ENCODE measurements around the gene FCMR.
A peak's percentile ranks its signal among the peaks of the same experiment; 100 is the strongest.
"Not testable (repeated sequence)": the region's sequence is repeated elsewhere in the genome, so short reads cannot be mapped to it uniquely, and the experiment has no call there.

Gene FCMR

DNA sequence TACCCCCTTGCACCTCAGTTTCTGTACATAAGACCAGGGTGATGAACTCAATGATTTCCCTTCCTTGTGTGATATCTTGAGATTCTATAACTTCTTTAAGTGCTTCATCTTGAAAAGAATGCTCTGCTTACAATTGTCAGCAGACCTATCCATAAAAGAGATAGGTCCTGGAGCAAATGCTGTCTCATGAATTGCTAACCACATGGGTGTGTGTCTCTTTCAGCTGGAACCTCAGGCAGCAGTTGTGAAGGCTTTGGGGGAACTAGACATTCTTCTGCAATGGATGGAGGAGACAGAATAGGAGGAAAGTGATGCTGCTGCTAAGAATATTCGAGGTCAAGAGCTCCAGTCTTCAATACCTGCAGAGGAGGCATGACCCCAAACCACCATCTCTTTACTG is 53.5 kb downstream of the FCMR start:
- DNase-seq = no peak

DNA sequence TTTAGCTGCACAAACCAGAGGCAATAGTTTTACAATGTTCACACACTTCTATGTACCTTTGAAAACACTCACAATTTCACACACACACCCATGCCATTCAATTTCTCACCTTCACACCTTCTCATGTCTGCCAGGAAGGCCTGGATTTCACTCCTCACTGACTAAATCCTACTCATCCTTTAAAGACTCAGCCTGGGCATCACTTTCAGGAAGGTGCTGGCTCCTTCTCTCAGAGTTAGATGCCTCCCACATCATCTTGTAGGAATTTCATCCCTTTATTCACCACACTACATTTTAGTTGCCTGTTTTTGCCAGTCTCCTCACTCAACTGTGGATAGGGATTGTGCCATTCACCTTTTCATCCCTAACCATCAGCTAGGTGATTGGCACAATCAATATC is 54.0 kb downstream of the FCMR start:
- DNase-seq = no peak

DNA sequence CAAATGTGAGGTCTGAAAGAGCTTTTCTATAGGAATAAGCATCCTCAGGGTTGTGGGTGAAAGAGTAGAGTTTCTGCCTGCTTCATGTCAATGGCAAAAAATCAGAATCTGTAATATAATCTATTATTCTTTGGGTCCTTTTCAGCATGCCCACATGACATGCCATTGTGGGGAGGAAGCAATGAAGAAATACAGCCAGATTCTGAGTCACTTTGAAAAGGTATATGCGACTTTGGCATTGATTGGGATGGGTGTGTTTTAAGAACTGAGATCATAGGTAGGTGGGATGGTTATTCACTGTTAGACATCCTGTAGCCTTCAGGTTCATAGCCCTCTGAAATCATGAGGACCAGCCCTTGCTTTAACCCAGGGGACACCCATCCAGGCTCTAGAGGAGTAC is 54.5 kb downstream of the FCMR start:
- DNase-seq = no peak

DNA sequence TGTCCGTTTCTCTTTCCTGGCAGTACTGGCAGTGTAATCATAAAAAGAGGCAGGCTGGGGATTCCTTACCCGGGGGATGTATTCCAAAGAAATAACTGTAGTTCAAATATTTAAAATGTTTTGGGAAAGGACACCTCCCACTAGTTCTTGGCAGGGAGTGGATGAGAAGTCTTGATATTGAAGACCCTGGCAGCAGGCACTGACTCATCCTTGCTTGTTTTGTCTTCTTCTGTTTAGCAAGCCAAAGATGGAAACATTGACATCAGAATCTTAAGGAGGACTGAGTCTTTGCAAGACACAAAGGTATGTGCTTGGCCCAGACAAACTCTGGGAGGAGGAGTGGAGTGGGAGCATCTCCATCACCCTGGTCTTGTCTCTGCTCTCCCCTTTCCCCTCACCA is 55.7 kb downstream of the FCMR start:
- peak; percentile 22 for DNase-seq

DNA sequence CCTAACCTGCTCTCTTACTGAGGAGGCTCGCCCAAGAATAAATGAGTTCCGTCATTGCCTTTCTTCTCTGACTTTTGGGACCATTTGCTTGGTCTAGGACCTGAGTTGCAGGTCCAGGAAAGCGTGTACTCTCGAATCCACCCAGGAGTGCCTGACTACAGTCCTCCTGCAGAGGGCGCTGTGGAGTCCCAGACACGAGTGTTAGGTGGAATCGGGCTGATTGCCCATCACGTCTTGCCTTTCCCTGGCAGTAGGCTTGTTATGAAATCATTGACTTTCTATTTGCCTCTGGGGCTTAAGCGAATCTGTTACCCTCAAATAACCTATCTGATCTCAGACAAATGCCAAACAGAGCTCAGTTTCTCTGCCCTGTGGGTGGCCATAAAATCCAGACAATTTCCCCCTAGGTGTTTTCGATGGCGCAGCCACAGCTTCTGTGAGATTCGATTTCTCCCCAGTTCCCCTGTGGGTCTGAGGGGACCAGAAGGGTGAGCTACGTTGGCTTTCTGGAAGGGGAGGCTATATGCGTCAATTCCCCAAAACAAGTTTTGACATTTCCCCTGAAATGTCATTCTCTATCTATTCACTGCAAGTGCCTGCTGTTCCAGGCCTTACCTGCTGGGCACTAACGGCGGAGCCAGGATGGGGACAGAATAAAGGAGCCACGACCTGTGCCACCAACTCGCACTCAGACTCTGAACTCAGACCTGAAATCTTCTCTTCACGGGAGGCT is 56.6 kb downstream of the FCMR start, which contains the start of gene IL20:
Gene IL20, plus strand, starts transcription at position 685 of the 733 bp plus-strand sequence. CDS start 230 bp downstream, outside the sequence.
- DNase-seq = peak; percentile 86

DNA sequence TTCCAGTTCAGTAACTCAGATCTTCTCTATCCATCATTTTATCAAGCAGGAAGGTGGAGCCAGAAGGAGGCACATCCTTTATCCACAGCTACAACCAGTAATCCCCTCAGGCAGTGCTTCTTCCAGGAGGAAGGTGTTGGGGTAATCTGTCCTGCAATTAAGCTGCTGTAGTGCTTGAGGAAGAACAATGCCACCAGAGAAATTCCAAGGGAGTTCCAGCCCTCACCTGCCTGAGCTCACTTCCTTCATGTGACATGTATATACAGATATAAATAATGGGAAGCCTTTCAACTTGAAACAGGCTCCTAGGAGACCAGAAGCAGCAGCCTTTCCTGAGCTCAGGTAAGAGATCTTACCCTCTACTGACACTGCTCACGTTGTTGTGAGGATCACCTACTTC is 58.5 kb downstream of the FCMR start:
- DNase-seq = no peak

DNA sequence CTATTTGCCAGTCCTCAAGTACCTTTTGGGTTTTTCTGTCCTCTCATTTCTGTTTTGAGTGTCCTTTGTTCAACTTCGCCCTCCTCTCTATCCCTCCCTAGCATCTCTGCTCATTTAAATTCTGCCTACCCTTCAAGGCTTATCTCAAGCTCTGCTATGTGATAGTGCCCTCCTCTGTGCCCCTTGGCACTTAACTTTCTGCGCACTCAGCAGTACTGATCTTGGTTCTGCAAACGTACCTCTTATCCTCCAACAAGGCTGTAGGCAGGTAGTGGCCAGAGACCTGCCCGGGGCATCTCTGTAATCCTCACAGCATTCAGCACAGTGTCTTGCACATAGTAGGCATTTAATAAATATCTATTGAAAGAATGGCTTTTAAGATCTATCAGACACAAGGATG is 61.6 kb downstream of the FCMR start:
- no peak for DNase-seq

DNA sequence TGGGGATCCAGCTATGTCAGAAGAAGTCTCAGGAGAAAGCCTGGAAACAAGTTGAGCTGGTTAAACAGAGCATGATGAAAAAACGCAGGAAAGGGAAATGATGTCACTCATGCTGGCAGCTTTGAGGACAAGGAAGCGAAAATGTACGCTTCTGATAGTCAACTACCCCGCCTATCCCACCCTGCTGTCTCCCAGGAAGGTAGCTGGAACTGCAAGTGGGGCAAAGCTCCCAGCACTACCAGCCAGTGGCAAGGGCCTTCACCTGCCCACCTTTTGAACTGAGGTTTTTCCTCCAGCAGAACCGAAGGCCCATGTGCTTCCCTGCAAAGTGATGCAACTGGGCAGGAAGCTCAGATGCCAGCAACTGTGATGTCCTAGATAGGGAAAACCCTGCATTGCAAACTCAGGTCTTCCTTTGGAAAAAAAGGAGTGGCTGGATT is 62.6 kb downstream of the FCMR start:
- no peak for DNase-seq

DNA sequence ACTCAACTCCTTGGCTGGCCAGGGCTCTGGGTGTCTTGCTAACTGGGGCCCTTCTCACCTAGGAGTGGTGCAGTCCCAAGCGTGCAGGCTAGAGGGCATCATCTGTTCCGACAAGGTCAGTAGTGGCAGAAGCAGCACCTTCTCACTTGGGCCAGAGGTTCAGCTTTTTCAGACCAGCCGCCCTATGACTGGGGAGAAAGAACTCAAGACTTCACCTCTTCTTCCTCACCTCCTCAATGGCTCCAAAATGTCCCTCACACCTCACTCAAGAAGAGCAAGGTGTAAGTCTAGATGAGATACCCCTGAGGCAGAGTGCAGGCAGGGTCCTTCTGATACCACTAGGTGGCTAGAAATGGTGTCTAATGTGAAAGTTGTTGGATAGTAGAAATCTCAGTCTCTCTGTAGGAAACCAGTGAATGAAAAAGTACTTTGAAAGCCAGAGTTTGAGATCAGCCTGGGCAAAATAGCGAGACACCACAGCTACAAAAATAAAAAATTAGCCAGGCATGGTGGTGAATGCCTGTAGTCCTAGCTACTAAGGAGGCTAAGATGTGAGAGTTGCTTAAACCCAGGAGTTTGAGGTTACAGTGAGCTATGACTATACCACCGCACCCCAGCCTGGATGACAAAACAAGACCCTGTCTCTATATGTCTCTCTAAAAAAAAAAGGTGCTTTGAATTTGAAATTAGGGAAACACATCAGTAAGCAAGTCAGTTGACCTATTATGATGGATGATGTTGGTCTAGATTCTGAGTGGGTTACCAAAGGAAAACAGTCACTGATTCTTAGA is 64.9 kb downstream of the FCMR start:
- no peak for DNase-seq

DNA sequence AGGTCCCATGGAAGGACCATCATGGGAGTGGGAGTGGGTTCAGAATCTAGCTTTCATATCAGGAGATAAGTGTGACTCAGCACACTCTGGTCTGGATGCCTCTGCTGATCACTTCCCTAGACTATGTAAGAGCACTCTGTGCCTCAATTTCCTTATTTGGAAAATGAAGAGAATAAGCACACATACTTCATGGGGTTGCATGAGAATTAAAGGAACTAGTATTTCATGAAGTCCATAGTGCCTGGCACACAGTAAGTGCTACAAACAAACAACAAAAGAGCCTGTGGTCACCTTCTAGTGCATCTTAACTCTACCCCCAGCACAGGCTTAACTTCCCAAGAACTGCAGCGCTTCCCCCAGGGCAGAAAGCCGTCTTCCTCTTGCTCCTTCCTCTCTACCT is 65.9 kb downstream of the FCMR start:
- DNase-seq = no peak

DNA sequence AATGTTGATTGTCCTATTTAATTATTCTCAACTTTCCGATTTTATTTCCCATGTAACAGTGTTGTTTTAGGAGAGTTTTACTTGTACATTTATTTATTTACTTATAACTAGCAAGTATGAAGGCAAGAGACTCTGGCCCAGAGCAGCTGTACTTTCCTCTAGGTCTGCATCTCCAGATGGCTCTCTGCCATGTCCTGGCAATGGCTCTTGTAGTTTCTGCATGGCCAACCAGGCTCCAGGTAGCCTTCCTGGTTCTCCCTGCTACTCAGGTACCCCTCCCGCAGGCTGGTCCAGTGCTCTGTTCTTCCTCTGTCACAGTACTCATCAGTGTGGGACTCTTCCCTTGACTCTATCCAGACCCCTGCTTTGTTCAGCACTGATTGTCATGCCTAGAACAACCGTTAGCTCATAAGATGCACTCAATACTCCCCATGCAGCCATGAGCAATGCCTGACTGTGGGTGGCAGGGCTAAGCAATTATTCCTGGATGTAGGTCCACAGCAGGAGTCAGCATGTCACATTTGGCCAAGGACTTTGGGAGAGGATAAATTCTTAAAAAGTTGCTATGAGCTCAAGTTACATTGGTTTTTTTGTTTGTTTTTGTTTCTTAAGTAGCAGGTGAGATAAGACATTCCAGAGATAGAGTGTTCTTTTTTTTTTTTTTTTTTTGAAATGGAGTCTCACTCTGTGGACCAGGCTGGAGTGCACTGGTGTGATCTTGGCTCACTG is 67.2 kb downstream of the FCMR start:
- DNase-seq = no peak

DNA sequence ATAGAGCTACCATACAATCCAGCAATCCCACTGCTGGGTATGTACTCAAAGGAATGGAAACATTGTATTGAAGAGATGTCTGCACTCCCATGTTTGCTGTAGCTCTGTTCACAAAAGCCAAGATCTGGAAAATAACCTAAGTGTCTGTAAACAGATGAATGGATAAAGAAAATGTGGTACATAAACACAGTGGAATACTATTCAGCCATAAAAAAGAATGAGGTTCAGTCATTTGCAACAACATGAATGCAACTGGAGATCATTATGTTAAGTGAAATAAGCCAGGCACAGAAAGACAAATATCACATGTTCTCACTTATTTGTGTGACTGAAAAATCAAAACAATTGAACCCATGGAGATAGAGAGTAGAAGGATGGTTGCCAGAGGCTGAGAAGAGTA is 68.0 kb downstream of the FCMR start:
- DNase-seq = not testable (repeated sequence)

Measured in EL (cell line).